Type B pancreatic cell (in vitro differentiated cells): ENCODE measurements around the gene ENOX1. TPM values are rescaled to one million over a fixed set of nuclear protein-coding genes. Genes with fewer than 3 reads are reported as not detected.
A peak's percentile ranks its signal among the peaks of the same experiment; 100 is the strongest.

ENCODE experiments used
- DNase-seq: peaks from one replicate; pipeline ENCODE4 v3.0.0; 2021; ENCODE audit warnings: mixed read lengths; ENCODE audit not compliant: unreplicated experiment; ENCODE audit errors: extremely low spot score
- H3K27ac Mint-ChIP-seq: 2 replicates; pipeline ENCODE4 v1.8.0; 2021; ENCODE audit warnings: mild to moderate bottlenecking, mixed read lengths
- H3K27me3 Mint-ChIP-seq: 2 replicates; pipeline ENCODE4 v1.8.0; 2021; ENCODE audit warnings: mixed read lengths
- H3K36me3 Mint-ChIP-seq: 2 replicates; pipeline ENCODE4 v1.8.0; 2021; ENCODE audit warnings: mixed read lengths
- H3K4me1 Mint-ChIP-seq: one replicate; pipeline ENCODE4 v1.8.0; 2021; ENCODE audit warnings: mixed read lengths; ENCODE audit not compliant: unreplicated experiment
- H3K4me3 Mint-ChIP-seq: 2 replicates; pipeline ENCODE4 v1.8.0; 2021; ENCODE audit warnings: mild to moderate bottlenecking, mixed read lengths
- H3K9me3 Mint-ChIP-seq: 2 replicates; pipeline ENCODE4 v1.8.0; 2021; ENCODE audit warnings: mixed read lengths
- total RNA-seq: library from RNA; stranded (reverse); gene quantifications from 2 replicates; pipeline ENCODE4 v1.2.1, GENCODE V29; 2021; ENCODE audit warnings: low replicate concordance
- TF ChIP-seq, protein P1 (sequence below): fragments of 200-600 bp; sonication (generic); conservative IDR thresholded peaks from 2 replicates; pipeline ENCODE4 v1.5.0; 2021; ENCODE audit warnings: antibody characterized with exemption, mild to moderate bottlenecking

Gene ENOX1
- total RNA-seq, 1 donor from 2014 or later, result 7.5 TPM

DNA sequence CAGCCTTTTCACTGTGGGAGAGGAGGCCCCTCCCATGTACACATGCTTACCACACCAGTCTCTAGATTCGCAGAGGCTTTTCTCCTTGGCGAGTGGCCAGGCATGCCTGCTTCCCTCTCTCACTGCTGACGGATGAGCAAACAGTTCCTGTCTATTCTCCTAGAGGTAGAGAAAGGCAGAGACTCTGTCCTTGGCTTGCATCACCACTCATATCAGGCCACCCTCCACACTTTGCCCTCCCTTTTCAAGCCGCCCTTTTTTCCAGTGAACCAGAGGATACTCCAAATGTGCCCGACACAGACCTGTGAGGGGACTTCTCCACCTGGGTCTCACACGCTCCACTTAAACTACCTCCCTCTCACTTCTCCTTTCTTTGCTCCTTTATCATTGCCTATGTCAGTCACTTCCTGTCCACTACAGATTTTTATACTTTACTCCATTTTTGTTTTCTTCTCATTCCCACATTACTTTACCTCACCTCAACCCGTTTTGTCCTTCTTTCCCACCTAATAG, 478.8 kb downstream of the ENOX1 start:
- H3K27me3 Mint-ChIP-seq, result peaks cover 8% of the 10 kb centered on the region
- TF ChIP-seq, protein P1, sequence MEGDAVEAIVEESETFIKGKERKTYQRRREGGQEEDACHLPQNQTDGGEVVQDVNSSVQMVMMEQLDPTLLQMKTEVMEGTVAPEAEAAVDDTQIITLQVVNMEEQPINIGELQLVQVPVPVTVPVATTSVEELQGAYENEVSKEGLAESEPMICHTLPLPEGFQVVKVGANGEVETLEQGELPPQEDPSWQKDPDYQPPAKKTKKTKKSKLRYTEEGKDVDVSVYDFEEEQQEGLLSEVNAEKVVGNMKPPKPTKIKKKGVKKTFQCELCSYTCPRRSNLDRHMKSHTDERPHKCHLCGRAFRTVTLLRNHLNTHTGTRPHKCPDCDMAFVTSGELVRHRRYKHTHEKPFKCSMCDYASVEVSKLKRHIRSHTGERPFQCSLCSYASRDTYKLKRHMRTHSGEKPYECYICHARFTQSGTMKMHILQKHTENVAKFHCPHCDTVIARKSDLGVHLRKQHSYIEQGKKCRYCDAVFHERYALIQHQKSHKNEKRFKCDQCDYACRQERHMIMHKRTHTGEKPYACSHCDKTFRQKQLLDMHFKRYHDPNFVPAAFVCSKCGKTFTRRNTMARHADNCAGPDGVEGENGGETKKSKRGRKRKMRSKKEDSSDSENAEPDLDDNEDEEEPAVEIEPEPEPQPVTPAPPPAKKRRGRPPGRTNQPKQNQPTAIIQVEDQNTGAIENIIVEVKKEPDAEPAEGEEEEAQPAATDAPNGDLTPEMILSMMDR, result no peak
- H3K4me1 Mint-ChIP-seq, result peaks cover 28% of the 10 kb centered on the region
- H3K4me3 Mint-ChIP-seq, result peak overlapping the region; percentile 22
- H3K36me3 Mint-ChIP-seq, result no peaks in the 10 kb centered on the region
- peak overlapping the region; percentile 75 for H3K27ac Mint-ChIP-seq
- H3K9me3 Mint-ChIP-seq, result no peaks in the 10 kb centered on the region
- DNase-seq, result no peak

GRCh38 chr13:43307221-43307920, 479.4 kb downstream of the ENOX1 start:
- Mint-ChIP-seq H3K36me3 (no peaks in the 10 kb centered on the region), H3K27me3 (peaks cover 8% of the 10 kb centered on the region), H3K27ac (peak overlapping the region; percentile 75), H3K4me1 (peaks cover 34% of the 10 kb centered on the region), H3K4me3 (peak overlapping the region; percentile 14), H3K9me3 (no peaks in the 10 kb centered on the region)
- TF ChIP-seq, protein P1, result no peak
- no peak for DNase-seq

DNA sequence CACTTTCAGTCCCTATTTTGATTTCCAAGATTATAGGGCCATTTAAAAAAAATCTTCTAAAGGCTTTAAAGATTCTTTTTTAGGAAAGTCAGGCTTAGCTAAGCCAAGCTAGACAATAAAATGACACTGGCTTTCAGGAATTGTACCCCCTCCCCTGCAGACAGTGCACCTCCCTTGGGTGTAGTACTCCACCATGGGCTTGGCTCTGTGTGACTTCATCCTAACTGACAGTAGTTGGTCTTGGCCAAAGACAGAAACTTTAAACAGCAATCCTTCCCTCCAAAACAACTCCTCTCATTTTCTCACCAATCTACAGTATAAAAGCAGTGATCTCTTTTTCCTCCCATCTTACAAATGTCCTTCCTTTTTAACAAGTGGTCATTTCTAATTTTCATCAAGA, 480.4 kb downstream of the ENOX1 start:
- Mint-ChIP-seq H3K9me3 (no peaks in the 10 kb centered on the region), H3K27ac (no peak overlapping the region), H3K27me3 (peaks cover 4% of the 10 kb centered on the region), H3K4me3 (no peak overlapping the region), H3K36me3 (no peaks in the 10 kb centered on the region), H3K4me1 (peaks cover 34% of the 10 kb centered on the region)
- TF ChIP-seq, protein P1, result no peak
- no peak for DNase-seq

DNA sequence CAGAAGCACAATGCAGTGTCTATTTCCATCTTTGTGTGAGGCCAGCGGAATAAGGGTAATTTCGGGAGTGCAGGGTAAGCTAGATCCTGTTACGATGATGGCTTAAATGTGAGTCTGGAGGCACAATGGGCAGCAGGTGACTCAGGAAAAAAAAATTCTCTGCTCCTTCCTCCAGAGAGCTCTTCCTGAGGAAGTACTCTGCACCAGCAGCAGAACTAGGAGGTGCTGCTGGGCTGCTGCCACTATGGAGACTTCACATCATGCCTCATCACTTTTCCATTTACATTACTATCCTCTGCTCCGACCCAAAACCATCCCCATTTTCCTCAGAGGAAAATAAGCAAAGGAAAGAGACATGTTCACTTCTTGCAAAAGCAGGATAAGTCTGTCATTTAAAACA, 481.4 kb downstream of the ENOX1 start:
- no peak overlapping the region for H3K4me3 Mint-ChIP-seq
- no peak overlapping the region for H3K27ac Mint-ChIP-seq
- no peak for DNase-seq
- TF ChIP-seq, protein P1, result no peak
- H3K4me1 Mint-ChIP-seq, result peaks cover 34% of the 10 kb centered on the region
- no peaks in the 10 kb centered on the region for H3K9me3 Mint-ChIP-seq
- H3K27me3 Mint-ChIP-seq, result peaks cover 5% of the 10 kb centered on the region
- no peaks in the 10 kb centered on the region for H3K36me3 Mint-ChIP-seq

GRCh38 chr13:43304945-43305344, 481.8 kb downstream of the ENOX1 start:
- H3K27me3 Mint-ChIP-seq, result peaks cover 9% of the 10 kb centered on the region
- H3K27ac Mint-ChIP-seq, result no peak overlapping the region
- DNase-seq, result no peak
- H3K4me1 Mint-ChIP-seq, result peaks cover 34% of the 10 kb centered on the region
- H3K36me3 Mint-ChIP-seq, result no peaks in the 10 kb centered on the region
- no peak overlapping the region for H3K4me3 Mint-ChIP-seq
- TF ChIP-seq, protein P1, result no peak
- H3K9me3 Mint-ChIP-seq, result no peaks in the 10 kb centered on the region
